ENCODE results near the gene DKKL1.
"Not testable (repeated sequence)": the region's sequence is repeated elsewhere in the genome, so short reads cannot be mapped to it uniquely, and the experiment has no call there.

The DKKL1 gene

GRCh38 chr19:49362048-49362928 is 1.4 kb upstream of the DKKL1 start, which contains the start of gene TEAD2:
TSS of gene TEAD2 (minus strand) at chr19:49362416. CDS start at chr19:49360075, 2,341 bp downstream.
- DNase-seq (ENCODE audit: low spot score), result peak; percentile 73

DNA sequence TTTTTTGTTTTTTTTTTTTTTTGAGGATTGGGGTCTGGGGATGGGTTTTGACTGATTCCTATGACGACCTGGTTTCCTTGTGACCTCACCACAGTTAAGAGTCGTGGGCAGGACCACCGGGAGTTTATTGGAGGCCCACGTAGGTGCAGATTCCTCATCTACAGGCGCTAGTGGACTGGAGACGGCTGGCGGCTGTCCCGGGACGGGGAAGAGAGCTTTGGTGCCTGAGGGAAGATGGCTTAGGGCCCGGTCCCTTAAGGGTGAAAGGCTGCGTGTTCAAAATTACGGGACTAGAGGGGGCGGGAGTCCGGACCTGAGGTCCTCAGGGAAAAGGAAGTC is 779 bp upstream of the DKKL1 start:
- DNase-seq (ENCODE audit: low spot score), result peak; percentile 65

- no peak for DNase-seq (ENCODE audit: low spot score)
These were observed 533 bp downstream of the DKKL1 start for GRCh38 chr19:49364083-49364737.

- no peak for DNase-seq (ENCODE audit: low spot score)
These were observed 2.4 kb downstream of the DKKL1 start for GRCh38 chr19:49366110-49366509.

DNA sequence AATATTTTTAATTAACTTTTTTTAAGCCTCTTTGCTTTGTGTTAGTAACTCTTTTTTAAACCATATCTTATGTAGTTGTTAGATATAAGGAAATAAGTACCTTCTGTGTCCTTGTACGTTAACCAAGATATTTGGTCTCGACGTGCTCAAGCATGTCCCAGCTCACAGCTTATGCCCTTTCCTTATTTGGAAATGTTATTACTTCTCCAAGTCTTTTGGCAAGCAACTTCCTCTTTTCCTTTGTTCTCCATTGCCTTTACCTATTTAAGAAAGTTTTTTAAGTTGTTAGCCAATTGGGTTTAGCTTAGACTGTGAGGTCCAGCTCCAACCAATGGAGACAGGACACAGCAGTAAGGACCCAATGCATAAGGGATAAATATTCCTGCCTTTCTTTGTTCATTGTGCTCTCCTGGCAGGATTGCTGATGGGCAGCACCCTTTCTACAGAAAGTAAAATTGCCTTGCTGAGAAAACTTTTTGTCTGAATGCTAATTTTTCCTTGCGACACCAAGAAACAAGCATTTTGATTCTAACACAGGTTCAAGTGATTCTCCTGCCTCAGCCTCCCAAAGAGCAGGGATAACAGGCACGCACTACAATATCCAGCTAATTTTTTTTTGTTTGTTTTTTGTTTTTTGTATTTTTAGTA is 5.2 kb downstream of the DKKL1 start:
- DNase-seq (ENCODE audit: low spot score), result no peak

GRCh38 chr19:49371184-49371583 is 7.5 kb downstream of the DKKL1 start:
- no peak for DNase-seq (ENCODE audit: low spot score)

DNA sequence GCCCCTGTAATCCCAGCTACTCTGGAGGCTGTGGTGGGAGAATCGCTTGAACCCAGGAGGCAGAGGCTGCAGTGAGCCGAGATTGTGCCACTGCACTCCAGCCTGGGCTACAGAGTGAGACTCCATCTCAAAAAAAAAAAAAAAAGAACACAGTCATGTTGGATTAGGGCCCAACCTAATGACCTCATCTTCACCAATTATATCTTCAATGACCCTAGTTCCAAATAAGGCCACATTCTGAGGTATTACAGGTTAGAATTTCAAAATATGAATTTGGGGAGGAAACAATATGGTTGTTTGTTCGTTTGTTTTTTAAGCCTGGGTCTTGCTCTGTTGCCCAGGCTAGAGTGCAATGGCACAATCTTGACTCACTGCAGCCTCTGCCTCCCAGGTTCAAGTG is 9.5 kb downstream of the DKKL1 start:
- DNase-seq (ENCODE audit: low spot score), result not testable (repeated sequence)

DNA sequence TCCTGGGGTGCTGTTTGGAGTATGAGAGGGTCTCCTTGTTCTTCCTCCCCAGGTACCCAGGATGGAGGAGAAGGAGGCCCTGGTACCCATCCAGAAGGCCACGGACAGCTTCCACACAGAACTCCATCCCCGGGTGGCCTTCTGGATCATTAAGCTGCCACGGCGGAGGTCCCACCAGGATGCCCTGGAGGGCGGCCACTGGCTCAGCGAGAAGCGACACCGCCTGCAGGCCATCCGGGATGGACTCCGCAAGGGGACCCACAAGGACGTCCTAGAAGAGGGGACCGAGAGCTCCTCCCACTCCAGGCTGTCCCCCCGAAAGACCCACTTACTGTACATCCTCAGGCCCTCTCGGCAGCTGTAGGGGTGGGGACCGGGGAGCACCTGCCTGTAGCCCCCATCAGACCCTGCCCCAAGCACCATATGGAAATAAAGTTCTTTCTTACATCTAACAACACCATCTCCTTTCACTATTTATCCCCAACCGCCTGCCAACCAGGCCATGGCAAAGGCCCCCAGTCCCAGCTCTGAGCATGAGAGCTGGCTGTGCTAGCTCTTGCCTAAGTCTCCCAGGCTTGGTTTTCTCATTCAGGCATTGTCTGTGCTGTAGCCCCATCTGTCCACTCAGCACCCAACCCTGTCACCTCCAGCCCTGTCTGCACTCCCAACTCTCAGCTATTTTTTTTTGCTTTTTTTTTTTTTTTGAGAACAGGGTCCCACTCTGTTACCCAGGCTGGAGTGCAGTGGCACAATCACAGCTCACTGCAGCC is 11.2 kb downstream of the DKKL1 start:
- no peak for DNase-seq (ENCODE audit: low spot score)

GRCh38 chr19:49378512-49378911 is 14.8 kb downstream of the DKKL1 start:
- no peak for DNase-seq (ENCODE audit: low spot score)

DNA sequence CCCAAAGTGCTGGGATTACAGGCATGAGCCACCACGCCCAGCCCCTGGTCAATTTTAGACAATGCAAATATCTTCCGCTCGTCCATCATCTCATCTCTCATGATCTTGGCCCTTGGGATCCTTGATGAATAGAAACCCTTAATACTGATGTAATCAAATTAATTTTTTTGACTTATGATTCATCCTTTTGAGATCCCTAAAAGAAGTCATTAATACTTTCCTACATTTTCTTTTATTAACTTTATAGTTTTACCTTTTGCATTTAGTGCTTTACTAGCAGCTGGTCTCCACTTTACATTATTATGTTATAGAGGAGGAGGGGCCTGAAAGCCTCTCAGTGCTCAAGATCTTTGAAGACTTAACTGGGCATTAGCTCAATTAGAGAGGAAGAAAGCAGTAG is 16.7 kb downstream of the DKKL1 start:
- no peak for DNase-seq (ENCODE audit: low spot score)

- no peak for DNase-seq (ENCODE audit: low spot score)
These were observed 19.0 kb downstream of the DKKL1 start for GRCh38 chr19:49382639-49383038.

DNA sequence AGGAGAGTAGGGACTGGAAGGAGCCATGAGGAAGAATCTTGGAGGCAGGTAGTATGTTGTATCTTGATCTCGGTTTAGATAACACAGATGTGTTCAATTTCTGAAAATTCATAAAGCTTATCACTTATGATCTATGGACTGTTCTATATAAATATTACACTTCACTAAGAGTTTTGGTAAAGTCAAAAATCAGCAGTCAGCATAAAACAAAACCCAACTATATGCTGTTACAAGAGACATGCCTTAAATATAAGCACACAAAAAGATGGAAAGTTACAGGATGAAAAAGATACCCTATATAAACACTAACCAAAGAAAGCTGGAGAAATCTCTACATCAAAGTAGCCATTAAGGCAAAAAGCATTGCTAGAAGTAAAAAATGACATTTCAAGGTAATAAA is 19.9 kb downstream of the DKKL1 start:
- no peak for DNase-seq (ENCODE audit: low spot score)

GRCh38 chr19:49387936-49388372 is 24.3 kb downstream of the DKKL1 start, which contains the start of gene KASH5:
TSS of gene KASH5 (plus strand) at chr19:49388249. CDS start at chr19:49390884, 2,635 bp downstream.
- no peak for DNase-seq (ENCODE audit: low spot score)

- no peak for DNase-seq (ENCODE audit: low spot score)
These were observed 25.7 kb downstream of the DKKL1 start for GRCh38 chr19:49389406-49389805.

DNA sequence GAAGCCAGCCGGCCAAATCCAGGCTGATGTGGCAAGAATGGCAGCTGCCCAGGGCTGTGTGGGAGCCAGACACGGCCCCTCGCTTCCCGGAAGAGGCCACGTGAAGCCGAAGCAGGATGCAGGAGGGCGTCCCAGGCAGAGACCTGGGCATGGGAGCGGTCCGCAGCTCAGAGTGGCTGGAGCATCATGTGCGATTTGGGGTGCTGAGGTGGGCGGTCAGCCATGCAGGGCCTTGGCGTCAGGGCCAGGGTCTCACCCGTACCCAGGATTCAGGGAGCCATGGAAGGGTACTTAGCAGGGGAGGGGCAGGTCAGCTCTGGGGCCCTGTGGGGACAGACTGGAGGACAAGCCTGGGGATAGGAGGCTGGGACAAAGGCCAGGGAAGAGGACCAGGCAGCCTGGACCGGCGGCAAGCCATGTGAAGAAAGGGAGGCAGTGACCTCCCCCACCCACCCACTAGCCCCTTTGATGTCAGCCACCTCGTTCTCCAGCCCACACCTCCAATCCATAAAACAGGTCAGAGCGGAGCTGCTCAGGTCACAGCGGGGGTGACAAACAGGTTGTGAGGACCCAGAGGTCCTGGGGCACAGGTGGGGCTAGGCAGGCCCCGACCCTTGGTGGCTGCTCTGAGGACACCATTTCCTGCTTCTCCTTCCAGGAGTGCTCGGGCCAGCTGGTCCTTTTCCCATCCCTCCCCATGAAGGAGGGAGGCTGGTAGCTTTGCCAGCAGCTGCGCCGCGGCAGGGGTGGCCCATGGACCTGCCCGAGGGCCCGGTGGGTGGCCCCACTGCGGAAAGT is 26.7 kb downstream of the DKKL1 start:
- DNase-seq (ENCODE audit: low spot score), result no peak

DNA sequence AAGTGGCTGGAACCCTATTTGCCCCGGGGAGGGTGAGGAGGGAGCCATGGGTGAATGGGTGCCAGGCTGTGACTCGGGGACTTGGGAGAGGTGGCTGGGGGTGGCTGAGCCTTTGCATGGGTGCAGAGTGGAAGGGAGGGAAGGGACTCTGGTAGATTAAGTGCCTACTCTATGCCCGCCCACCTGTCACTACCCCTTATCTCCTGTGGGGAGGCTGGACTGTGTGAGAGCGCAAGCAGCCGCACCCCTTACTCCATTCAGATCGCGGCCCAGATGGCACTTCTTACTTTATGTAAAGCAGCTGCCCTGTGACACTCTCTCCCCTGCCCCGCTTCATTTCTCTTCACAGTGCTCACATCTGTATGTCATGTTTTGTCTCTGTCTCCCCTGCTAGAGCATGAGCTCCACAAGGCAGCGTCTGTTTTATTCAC is 27.3 kb downstream of the DKKL1 start:
- DNase-seq (ENCODE audit: low spot score), result no peak

DNA sequence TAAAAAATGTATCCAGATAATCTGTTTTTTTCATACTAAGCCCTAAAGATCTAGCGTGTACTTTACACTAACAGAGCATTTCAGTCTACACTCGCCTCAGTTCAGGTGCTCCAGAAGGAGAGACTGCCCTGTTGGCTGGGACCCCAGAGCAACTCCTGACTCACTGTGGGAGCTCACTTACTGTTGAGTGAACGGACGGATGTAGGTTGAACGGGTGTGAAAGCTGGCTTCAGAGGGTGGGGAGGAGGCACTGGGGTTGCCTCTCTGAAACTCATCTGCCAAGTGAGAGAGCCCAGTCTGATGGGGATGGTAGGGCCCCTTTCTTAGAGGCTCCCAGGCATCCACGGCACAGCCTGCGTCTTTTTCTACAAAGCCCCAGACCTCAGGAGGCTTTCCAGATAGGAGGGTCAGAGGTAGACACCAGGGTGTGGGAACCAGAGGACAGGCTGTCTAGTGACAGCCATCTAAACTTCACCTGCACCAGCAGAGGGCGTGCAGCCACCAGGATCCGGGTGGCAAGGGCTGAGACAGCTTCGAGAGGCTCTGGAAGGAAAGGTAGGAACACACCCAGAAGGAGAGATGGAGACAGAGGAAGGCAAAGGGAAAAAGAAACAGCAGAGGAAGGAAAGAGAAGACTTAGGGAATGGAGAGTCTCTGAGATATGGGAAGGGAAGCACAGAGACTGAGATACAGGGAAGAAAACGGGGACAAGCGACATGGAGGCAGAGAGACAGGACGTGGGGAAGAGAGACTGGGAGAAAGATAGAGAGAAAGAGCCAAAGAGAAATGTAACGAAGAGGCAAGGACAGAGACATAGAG is 28.1 kb downstream of the DKKL1 start:
- peak; percentile 89 for DNase-seq (ENCODE audit: low spot score)

- DNase-seq (ENCODE audit: low spot score), result peak; percentile 18
These were observed 30.2 kb downstream of the DKKL1 start for GRCh38 chr19:49393881-49394280.

GRCh38 chr19:49395581-49396407 is 32.1 kb downstream of the DKKL1 start:
- DNase-seq (ENCODE audit: low spot score), result peak; percentile 75
